Right cardiac atrium (tissue), 5 donors: ENCODE measurements around the gene BCL2L11. TPM values are rescaled to one million over a fixed set of nuclear protein-coding genes. Genes with fewer than 3 reads are reported as not detected.
"Not testable (repeated sequence)": the region's sequence is repeated elsewhere in the genome, so short reads cannot be mapped to it uniquely, and the experiment has no call there.

ENCODE experiments used
- ATAC-seq, 2 donors: fragments of 200-7000 bp; cut with Tn5 transposase; one replicate each; pipeline versions ENCODE4 v1.8.0 to v1.9.1; 2020; ENCODE audit warnings: moderate library complexity in 2 of 2, mild to moderate bottlenecking in 1 of 2
- DNase-seq, 3 donors: peaks; one replicate each; pipeline ENCODE4 v3.0.0-alpha.2; 2020
- H3K27ac ChIP-seq: one replicate; pipeline ENCODE4 v1.5.1; 2013; ENCODE audit warnings: mild to moderate bottlenecking, low read length, control low read depth, moderate library complexity
- H3K27me3 ChIP-seq: one replicate; pipeline ENCODE4 v1.6.1; 2013; ENCODE audit not compliant: control insufficient read depth, insufficient read depth
- H3K4me1 ChIP-seq: one replicate; pipeline ENCODE4 v1.6.1; 2013; ENCODE audit warnings: low read length; ENCODE audit not compliant: control insufficient read depth, insufficient read depth
- H3K4me3 ChIP-seq: one replicate; pipeline ENCODE4 v1.5.1; 2013; ENCODE audit warnings: low read length, control low read depth
- H3K9me3 ChIP-seq: one replicate; pipeline ENCODE4 v1.6.1; 2013; ENCODE audit warnings: low read length; ENCODE audit not compliant: control insufficient read depth
- WGBS: extraction: QIAGEN DNeasy Blood & Tissue Kit; methylation state at CpG from one replicate; pipeline ENCODE4 v1.1.7; 2013; 5-methylcytosine and 5-hydroxymethylcytosine counted together
- intact Hi-C, 4 donors: fragments of 100-400 bp; cut with DNase I; formaldehyde crosslinking; loops; one replicate each; pipeline versions ENCODE4 v1.11.0 to v1.14.0; 2022 to 2023
- long read RNA-seq, 4 donors: library from polyadenylated mRNA; unstranded; transcript quantifications; one replicate each; pipeline ENCODE4 v2.0.0, GENCODE V29; 2020 to 2021
- polyA plus RNA-seq: library from polyadenylated mRNA; stranded (reverse); fragments of 200-250 nt; gene quantifications from one replicate; pipeline ENCODE4 v1.2.3, GENCODE V29; 2013
- total RNA-seq, 4 donors: library from RNA; stranded (reverse); fragmentation: NEBNext Ultra II Directional; extraction: Animal tissue kit (Norgen Biotek cat#: 25700); gene quantifications; one replicate each; pipeline ENCODE4 v1.2.1, GENCODE V29; 2021
- donor health status: healthy with polysubstance abuse.
- donor health status: DM: no; HTN: yes; CAD: no.
- donor health status: DM: no; HTN: no; CAD: no.
- donor health status: DM: no; HTN: yes; CAD: no; lungs with severe emphysema.
- donor health status: DM: yes; HTN: yes; CAD: no.

Gene BCL2L11, protein sequence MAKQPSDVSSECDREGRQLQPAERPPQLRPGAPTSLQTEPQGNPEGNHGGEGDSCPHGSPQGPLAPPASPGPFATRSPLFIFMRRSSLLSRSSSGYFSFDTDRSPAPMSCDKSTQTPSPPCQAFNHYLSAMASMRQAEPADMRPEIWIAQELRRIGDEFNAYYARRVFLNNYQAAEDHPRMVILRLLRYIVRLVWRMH
- total RNA-seq (10 to 100 TPM in 3 of 4 donors, 1 to 10 TPM in 1; 7.7 to 21.7 (median 18.6) TPM), polyA plus RNA-seq (6.2 TPM)
- long read RNA-seq, donor 1, full-length matches to known transcripts: 4 of 12 reads
- long read RNA-seq, donor 1, partial matches to known transcripts: 2 of 12 reads
- long read RNA-seq, donor 1, other reads (novel, unspliced or antisense): 6 of 12 reads
- long read RNA-seq, donor 2, full-length matches to known transcripts: 2 of 6 reads
- long read RNA-seq, donor 2, partial matches to known transcripts: 1 of 6 reads
- long read RNA-seq, donor 2, other reads (novel, unspliced or antisense): 3 of 6 reads
- long read RNA-seq, donor 3, partial matches to known transcripts: 1 of 6 reads
- long read RNA-seq, donor 3, other reads (novel, unspliced or antisense): 5 of 6 reads
- long read RNA-seq, donor 4: 0 reads

DNA sequence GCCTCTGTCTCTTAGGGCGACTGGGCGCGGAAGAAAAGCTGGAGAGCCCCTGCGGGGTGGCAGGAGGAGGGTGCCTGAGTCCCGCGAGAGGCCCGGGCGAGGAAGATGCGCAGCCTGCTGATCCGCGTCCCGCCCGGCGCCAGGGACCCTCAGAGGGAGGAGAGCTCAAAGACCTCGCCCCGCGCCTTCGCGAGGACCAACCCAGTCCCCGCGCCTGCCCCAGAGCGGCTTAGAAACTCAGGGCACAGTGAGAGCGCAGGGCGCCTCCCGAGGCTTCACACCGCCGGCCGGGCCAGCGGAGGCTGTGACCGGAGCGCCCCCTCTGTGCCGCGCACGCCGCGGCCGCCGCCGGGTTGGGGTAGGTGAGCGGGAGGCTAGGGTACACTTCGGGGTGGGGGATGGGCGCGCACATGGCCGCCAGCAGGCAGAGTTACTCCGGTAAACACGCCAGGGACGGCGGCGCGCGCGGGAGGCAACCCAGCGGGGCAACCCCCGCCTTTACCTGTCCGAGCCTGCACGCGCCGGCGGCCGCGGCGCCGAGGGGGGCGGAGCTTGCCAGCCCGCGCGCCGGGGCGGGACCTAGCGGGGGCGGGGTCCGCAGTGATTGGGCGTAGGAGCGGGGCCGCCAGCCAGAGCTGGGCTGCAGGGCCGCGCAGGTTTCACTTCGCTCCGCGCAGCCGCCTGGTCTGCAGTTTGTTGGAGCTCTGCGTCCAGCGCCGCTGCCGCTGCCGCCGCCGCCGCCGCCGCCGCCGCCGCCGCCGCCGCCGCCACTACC is at the start of gene BCL2L11:
BCL2L11 (plus strand) TSS at position 662 of the 775 bp plus-strand sequence. CDS start 2,832 bp downstream, outside the sequence.
- 1% methylated on average over 95 of the region's 98 CpGs for WGBS
- no peaks in the 10 kb centered on the region for H3K9me3 ChIP-seq
- peak; percentile 86 for ATAC-seq
- H3K4me3 ChIP-seq: peak within 1 kb of the TSS; percentile 72
- intact Hi-C loops: no loop called here
- H3K4me1 ChIP-seq: no peaks in the 10 kb centered on the region
- peak within 1 kb of the TSS; percentile 28 for H3K27ac ChIP-seq
- H3K27me3 ChIP-seq: no peaks in the 10 kb centered on the region
- DNase-seq: peak; percentile 92 to 97 (median 96)

DNA sequence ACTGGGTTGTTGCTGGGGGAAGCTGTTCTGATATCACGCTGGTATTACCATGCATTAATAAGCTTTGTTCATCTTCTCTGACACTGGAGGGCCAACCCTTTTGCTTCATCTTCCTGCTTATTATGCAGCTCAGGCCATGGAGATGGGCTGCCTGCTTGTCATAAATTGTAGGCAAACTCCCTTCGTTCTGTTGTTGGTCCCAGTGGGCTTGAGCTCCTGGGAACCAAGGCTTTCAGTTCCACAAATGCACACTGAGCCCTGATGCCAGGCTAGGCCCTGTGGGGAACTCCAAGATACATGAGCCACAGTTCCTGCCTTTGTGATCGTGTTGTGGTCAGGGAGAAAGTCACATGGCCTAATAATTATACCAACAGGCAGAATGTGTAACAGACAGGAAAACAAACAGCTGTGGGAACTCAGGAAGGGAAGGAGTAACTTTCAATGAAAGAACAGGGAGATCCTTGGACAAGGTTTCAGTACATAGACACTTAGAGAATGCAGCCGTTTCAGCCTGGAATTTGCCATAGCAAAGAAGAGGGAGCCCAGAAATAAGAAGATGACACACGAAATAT is 49.0 kb upstream of the BCL2L11 start:
- Histone ChIP-seq H3K4me3 (no peak overlapping the region), H3K27ac (no peak overlapping the region), H3K27me3 (no peaks in the 10 kb centered on the region), H3K9me3 (no peaks in the 10 kb centered on the region), H3K4me1 (no peaks in the 10 kb centered on the region)
- intact Hi-C loops: no loop called here
- DNase-seq (no peak), ATAC-seq (peak; percentile 69 to 78)
- 39% methylated on average over 5 of the region's 5 CpGs for WGBS

DNA sequence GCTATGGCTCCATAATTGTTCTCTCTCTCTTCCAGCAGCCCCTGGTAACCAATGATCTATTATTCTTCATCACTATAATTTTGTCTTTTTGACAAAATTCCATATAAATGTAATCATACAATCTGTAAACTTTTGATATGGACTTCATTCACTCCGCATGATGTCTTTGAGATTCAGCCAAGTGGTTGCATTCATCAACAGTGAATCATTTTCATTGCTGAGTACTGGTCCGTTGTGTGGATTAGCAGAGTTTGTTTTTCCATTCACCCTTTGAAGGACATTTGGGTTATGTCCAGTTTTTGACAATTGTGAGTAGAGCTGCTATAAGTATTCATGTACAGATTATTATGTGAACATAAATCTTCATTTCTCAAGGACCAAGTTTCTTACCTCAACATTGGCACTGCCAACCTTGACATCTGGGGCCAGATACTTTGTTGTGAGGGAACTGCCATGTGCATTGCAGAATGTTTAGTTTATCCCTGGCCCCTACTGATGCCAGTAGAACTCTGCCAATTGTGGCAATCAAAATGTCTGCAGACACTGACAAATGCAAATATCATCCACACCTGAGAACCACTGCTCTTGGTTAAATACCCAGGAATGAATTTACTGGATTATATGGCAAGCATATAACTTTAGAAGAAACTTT is 48.4 kb upstream of the BCL2L11 start:
- ATAC-seq: peak; percentile 41 to 62

DNA sequence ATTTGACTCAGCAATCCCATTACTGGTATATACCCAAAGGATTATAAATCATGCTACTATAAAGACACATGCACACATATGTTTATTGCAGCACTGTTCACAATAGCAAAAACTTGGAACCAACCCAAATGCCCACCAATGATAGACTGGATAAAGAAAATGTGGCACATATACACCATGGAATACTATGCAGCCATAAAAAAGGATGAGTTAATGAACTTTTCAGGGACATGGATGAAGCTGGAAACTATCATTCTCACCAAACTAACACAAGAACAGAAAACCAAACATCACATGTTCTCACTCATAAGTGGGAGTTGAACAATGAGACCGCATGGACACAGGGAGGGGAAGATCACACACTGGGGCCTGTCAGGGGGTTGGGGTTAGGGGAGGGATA is 38.1 kb upstream of the BCL2L11 start:
- H3K4me1 ChIP-seq, DNase-seq, intact Hi-C loops, H3K27me3 ChIP-seq, H3K27ac ChIP-seq, ATAC-seq, H3K9me3 ChIP-seq, H3K4me3 ChIP-seq: not testable (repeated sequence)
- WGBS: 0% methylated on average over 1 of the region's 1 CpG

More for the DNA sequence above, 48.4 kb upstream of the BCL2L11 start:
- intact Hi-C loops: no loop called here
- 25% methylated on average over 2 of the region's 2 CpGs for WGBS
- no peak for DNase-seq
- H3K9me3 ChIP-seq: no peaks in the 10 kb centered on the region
- H3K27me3 ChIP-seq: no peaks in the 10 kb centered on the region
- H3K4me1 ChIP-seq: no peaks in the 10 kb centered on the region
- H3K27ac ChIP-seq: no peak overlapping the region
- no peak overlapping the region for H3K4me3 ChIP-seq

DNA sequence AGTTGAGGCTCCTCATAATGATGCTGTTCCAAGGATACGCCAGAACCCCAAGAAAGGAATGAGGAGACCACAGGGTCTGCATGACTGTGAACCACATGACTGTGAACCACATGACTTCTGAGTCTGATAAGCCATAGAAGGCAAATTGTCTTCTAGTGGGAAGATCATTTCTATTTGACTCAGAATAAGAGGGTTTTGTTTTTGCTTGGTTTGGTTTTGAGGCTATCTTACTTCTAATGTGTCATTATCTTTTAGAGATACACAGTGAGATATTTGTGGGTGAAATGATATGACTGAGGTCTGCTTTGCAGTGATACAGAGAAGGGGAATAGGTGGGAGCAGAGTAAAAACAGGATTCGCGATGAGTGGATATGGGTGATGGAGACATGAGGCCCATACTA is 28.9 kb upstream of the BCL2L11 start:
- intact Hi-C loops: no loop called here
- Histone ChIP-seq H3K9me3 (no peaks in the 10 kb centered on the region), H3K4me3 (no peak overlapping the region), H3K27ac (no peak overlapping the region), H3K27me3 (peaks cover 2% of the 10 kb centered on the region), H3K4me1 (no peaks in the 10 kb centered on the region)
- DNase-seq: no peak
- 88% methylated on average over 3 of the region's 3 CpGs for WGBS
- ATAC-seq: no peak

DNA sequence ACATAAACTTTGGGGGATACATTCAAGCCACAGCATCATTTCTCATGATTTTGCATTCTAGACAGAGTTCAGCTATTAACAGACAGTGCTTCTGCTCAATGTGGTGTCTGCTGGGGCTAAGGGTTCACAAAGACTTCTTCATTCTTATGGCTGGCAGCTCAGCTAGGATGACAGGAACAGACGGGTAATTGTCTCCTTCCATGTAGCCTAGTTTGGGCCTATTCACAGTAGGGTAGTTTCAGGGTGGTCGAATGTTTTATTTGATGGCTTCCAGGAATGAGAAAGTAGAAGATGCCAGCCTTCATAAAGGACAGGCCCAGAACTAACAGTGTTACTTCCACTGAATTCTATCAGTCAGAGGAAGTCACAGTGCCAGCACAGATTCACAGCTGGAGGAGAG is 26.0 kb upstream of the BCL2L11 start:
- Histone ChIP-seq H3K4me3 (no peak overlapping the region), H3K9me3 (no peaks in the 10 kb centered on the region), H3K27me3 (peaks cover 2% of the 10 kb centered on the region), H3K27ac (no peak overlapping the region), H3K4me1 (no peaks in the 10 kb centered on the region)
- intact Hi-C loops: no loop called here
- DNase-seq (no peak), ATAC-seq (no peak)
- WGBS: 87% methylated on average over 2 of the region's 2 CpGs

DNA sequence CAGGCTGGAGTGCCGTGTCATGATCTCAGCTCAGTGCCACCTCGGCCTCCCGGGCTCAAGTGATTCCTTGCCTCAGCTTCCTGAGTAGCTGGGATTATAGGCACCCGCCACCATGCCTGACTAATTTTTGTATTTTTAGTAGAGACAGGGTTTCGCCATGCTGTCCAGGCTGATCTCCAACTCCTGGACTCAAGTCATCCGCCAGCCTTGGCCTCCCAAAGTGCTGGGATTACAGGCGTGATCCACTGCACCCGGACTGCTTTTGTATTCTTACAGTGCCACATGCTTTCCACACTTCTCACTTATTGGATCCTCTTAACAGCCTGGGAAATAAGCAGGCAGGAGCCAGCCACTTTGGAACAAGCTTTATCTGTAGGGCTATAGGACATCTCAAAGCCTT is 25.3 kb upstream of the BCL2L11 start:
- WGBS: 68% methylated on average over 8 of the region's 8 CpGs
- H3K27me3 ChIP-seq: peaks cover 2% of the 10 kb centered on the region
- no peak overlapping the region for H3K4me3 ChIP-seq
- H3K4me1 ChIP-seq: no peaks in the 10 kb centered on the region
- intact Hi-C loops: no loop called here
- no peaks in the 10 kb centered on the region for H3K9me3 ChIP-seq
- peak overlapping the region; percentile 13 for H3K27ac ChIP-seq
- ATAC-seq (peak in 1 of 2 donors; percentile 51), DNase-seq (peak in 1 of 3 donors; percentile 37)

DNA sequence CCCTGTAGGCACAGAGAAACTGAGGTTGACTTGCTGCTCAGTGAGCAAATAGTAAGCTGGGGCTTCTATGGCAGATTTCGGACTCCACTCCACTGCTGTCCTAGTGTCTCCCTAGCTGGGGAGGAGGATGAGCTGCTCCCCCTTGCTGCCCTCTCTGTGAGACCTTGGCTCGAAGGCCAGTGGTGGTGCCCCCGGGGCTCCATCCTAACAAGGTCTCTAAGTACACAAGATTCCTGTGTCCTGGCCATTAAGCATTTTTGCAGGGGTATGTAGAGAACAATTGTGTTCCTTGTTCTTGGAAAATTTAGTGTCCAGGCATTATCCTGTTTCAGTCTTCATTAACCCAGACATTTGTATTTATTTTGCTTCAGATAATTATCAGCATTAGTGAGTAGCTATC is 21.3 kb upstream of the BCL2L11 start:
- Histone ChIP-seq H3K27me3 (no peaks in the 10 kb centered on the region), H3K27ac (no peak overlapping the region), H3K4me3 (no peak overlapping the region), H3K4me1 (no peaks in the 10 kb centered on the region), H3K9me3 (no peaks in the 10 kb centered on the region)
- intact Hi-C loops: no loop called here
- no peak for ATAC-seq
- 82% methylated on average over 3 of the region's 3 CpGs for WGBS
- no peak for DNase-seq

DNA sequence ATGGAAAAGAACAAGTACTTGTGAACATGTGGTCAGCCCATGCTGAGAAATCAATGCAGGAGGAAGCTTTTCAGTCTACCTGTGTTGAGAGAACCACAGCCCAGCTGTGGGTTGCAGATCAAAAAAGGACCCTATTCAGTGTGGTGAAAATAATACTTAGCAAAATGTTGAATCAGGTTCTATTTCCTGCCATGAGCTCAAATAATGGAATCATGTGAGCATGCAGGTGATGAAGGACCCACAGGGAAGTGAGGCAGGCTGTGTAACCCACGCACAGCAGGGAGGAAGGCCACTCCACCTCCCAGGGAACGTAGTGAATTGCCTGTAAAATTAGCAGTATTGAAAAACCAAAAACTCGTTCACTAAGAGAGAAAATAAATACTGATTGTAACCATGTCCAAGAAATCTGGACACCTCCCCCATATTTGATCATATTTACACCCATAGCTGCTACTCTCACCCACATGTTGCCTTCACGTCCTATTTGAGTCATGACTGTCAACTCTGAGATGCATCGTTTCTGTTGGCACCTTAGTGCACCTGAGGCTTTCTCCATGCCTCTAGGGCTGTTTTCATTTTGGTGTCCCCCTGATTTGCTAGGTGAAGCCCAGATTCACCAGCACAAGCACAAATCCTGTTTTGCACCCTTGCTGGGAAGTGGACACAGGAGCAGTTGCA is 20.5 kb upstream of the BCL2L11 start:
- Histone ChIP-seq H3K9me3 (no peaks in the 10 kb centered on the region), H3K27me3 (no peaks in the 10 kb centered on the region), H3K4me1 (no peaks in the 10 kb centered on the region), H3K27ac (no peak overlapping the region), H3K4me3 (no peak overlapping the region)
- intact Hi-C loops: loop anchor here in 1 of 4 donors (10.0 kb wide), 1 partner anchor 275 kb away; no protein-coding TSS in a partner anchor
- 90% methylated on average over 5 of the region's 5 CpGs for WGBS
- DNase-seq: no peak
- ATAC-seq: no peak

DNA sequence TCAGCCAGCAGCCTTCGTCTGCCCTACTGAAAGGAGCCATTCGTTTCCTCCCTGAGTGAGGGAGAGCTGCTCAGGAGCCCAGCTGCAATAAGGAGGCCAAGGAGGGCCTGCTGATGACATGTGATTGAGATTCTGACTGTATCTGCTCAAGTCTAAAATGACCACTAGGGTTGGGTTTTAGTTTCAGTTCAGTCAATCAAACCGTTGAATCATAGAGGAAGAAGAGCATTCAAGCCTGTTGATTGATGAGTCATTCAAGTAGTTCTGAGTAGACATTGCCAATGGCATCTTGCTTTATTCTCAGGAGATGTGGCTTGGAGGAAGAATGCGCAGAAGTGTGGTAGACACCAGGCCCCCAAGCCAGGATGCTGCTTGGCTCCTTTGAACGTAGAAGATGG is 19.9 kb upstream of the BCL2L11 start:
- ATAC-seq: no peak
- 82% methylated on average over 5 of the region's 5 CpGs for WGBS

More for the DNA sequence above, 19.9 kb upstream of the BCL2L11 start:
- intact Hi-C loops: loop anchor here in 1 of 4 donors (10.0 kb wide), 1 partner anchor 276 kb away; no protein-coding TSS in a partner anchor
- no peak for DNase-seq
- Histone ChIP-seq H3K9me3 (no peaks in the 10 kb centered on the region), H3K27me3 (no peaks in the 10 kb centered on the region), H3K4me1 (no peaks in the 10 kb centered on the region), H3K27ac (no peak overlapping the region), H3K4me3 (no peak overlapping the region)
